ENCODE results near the gene SPG11.
"Not testable (repeated sequence)": the region's sequence is repeated elsewhere in the genome, so short reads cannot be mapped to it uniquely, and the experiment has no call there.

Gene SPG11

GRCh38 chr15:44663410-44664308 lies at the start of gene SPG11:
TSS of gene SPG11 (minus strand) at chr15:44663662. CDS start at chr15:44663647, 15 bp downstream.
- peak; percentile 97 for DNase-seq

DNA sequence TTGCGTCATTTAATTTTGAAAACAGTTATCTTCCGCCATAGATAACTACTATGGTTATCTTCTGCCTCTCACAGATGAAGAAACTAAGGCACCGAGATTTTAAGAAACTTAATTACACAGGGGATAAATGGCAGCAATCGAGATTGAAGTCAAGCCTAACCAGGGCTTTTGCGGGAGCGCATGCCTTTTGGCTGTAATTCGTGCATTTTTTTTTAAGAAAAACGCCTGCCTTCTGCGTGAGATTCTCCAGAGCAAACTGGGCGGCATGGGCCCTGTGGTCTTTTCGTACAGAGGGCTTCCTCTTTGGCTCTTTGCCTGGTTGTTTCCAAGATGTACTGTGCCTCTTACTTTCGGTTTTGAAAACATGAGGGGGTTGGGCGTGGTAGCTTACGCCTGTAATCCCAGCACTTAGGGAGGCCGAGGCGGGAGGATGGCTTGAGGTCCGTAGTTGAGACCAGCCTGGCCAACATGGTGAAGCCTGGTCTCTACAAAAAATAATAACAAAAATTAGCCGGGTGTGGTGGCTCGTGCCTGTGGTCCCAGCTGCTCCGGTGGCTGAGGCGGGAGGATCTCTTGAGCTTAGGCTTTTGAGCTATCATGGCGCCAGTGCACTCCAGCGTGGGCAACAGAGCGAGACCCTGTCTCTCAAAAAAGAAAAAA lies 49.0 kb upstream of the SPG11 start:
- DNase-seq: peak; percentile 87

DNA sequence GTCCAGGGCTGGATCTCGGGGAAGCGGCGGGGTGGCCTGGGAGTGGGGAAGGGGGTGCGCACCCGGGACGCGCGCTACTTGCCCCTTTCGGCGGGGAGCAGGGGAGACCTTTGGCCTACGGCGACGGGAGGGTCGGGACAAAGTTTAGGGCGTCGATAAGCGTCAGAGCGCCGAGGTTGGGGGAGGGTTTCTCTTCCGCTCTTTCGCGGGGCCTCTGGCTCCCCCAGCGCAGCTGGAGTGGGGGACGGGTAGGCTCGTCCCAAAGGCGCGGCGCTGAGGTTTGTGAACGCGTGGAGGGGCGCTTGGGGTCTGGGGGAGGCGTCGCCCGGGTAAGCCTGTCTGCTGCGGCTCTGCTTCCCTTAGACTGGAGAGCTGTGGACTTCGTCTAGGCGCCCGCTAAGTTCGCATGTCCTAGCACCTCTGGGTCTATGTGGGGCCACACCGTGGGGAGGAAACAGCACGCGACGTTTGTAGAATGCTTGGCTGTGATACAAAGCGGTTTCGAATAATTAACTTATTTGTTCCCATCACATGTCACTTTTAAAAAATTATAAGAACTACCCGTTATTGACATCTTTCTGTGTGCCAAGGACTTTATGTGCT lies 48.4 kb upstream of the SPG11 start:
- peak; percentile 90 for DNase-seq

- peak; percentile 100 for DNase-seq
Observed at GRCh38 chr15:44711096-44711742, 47.8 kb upstream of the SPG11 start, which contains the start of the genes B2M and PATL2. TSS of gene B2M (plus strand) at chr15:44711517. CDS start at chr15:44711547, 30 bp downstream. TSS of gene PATL2 (minus strand) at chr15:44711323. CDS start at chr15:44676490, 34,833 bp downstream.

- peak; percentile 77 for DNase-seq
Observed at GRCh38 chr15:44710236-44711095, 47.0 kb upstream of the SPG11 start.

DNA sequence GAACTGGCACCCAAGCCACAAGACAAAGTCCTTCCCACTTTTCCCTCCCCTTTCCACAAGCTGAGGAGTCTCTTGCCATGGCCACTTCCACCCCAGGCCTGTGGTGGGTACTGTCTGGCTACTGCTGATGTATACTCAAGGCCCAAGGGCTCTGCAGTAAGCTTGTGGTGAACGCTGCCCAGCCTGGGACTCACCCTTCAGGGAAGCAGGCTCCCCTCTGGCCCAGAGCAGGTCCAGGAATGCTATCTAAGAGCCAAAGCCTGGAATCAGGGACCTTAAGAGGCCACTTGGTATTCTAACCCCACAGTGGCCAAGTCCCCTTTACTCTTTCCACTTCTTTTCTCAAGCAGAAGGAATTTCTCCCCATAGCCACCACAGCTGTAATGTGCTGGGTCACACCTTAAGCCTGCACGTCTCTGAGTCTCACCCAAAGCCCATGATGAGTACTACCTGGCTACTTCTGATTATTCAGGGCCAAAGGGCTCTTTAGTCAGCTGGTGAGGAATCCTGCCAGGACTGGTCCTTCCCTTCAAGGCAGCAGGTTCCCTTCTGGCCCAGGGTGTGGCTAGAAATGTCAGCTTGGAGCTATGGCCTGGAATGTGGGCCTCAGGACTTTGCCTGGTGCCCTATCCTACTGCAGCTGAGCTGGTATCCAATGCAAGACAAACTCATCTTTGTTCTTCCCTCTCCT lies 43.6 kb upstream of the SPG11 start:
- DNase-seq: no peak

DNA sequence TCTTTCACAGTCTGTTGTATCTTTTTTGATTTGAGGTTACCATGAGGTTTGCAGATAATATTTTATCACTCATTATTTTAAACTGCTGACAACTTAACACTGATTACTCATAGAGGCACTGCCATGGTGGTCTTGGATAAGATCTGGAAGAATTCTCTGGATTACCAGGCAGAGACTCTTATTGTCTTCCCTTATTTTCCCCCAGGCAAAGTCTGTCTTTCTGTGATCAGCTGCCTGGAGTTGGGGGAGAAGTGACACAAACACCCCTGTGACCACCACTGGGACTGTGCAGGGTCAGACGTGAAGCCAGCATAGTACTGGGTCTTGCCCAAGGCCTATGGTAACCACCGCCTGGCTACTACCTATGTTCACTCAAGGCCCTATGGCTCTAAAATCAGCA lies 42.9 kb upstream of the SPG11 start:
- DNase-seq: no peak

- DNase-seq: no peak
Observed at GRCh38 chr15:44705986-44706385, 42.5 kb upstream of the SPG11 start.

DNA sequence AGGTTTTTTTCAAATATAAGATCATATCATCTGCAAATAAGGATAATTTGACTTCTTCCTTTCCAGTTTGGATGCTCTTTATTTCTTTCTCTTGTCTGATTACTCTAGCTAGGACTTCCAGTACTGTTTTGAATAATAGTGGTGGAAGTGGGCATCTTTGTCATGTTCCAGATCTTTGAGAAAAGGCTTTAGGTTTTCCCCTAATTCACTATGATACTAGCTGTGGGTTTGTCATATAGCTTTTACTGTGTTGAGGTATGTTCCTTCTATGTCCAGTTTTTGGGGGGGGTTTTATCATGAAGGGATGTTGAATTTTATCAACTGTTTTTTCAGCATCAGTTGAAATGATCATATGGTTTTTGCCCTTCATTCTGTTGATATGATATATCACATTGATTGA lies 37.2 kb upstream of the SPG11 start:
- DNase-seq: not testable (repeated sequence)

DNA sequence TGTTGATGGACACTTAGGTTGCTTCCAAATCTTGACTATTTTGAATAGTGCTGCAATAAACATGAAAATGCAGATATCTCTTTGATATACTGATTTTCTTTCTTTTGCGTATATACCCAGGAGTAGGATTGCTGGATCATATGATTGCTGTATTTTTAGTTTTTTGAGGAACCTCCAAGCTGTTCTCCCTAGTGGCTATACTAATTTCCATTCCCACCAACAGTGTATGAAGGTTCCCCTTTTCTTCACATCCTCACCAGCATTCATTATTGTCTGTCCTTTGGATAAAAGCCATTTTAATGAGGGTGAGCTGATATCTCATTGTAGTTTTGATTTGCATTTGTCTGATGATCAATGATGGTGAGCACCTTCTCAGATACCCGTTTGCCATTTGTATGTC lies 35.2 kb upstream of the SPG11 start:
- no peak for DNase-seq

DNA sequence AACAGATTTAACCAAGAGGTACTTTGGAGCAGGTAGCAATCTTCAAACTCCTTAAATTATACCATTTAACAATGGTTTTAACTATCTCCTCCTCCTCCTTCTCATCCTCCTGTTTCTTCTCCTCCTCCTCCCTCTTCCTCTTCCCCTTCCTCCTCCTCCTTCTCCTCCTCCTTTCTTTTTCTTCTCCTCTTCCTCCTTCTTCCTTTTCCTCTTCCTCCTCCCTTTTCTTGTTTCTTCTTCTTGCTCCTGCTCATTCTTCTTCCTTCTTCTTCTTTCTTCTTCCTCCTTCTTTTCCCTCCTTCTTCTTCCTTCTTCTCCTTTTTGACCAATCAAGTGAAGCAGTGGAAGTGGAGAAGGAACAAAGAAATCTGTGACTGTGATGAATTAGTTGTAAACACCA lies 33.6 kb upstream of the SPG11 start:
- no peak for DNase-seq

DNA sequence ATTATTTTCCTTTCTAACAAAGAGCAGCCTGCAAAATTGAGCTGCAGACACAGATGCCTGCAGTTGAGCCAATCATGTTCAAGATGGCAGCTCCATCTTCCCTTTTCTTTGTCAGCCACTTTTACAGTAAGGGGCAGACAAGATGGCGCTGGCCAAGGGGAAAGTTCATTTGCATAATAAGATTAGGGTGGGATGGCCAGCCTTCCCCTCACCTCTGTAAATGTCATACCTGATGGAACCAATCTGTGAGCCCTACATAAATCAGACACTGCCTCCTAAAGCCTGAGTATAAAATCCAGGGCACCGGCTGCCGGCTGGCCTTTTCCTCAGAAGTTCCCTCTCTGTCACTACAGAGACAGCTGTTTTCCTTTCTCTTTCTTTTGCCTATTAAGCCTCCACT lies 31.8 kb upstream of the SPG11 start:
- no peak for DNase-seq

- no peak for DNase-seq
Observed at GRCh38 chr15:44694416-44694815, 31.0 kb upstream of the SPG11 start.

DNA sequence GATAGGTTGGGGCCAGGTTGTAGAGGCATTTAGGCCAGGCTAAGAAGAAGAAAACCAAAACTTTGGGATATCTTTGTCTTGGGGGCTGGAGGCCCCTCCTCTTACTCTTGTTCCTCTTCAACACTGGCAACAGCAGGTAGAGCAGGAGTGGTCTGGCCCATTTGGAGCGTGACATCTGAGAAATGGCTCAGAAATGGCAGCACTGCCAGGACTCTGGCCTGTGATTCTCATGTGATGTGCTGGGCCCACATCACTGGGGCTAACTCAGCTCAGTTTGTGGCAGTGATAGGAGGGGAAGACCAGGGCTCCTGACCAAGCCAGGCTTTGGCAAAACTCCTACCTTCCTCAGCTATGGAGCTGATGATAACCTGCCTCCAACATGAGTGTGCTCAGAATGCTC lies 29.2 kb upstream of the SPG11 start:
- no peak for DNase-seq

DNA sequence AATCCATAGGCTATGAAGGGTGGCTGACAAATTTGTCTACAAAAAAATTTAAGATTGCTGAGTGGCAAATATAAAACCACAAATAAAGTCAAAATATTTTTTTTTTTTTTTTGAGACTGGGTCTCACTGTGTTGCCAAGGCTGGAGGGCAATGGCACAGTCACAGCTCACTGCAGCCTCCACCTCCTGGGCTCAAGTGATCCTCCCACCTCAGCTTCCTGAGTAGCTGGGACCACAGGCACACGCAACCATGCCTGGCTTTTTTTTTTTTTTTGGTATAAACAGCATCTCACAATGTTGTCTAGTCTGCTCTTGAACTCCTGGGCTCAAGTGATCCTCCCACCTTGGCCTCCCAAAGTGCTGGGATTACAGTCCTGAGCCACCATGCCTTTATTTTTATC lies 26.8 kb upstream of the SPG11 start:
- not testable (repeated sequence) for DNase-seq

DNA sequence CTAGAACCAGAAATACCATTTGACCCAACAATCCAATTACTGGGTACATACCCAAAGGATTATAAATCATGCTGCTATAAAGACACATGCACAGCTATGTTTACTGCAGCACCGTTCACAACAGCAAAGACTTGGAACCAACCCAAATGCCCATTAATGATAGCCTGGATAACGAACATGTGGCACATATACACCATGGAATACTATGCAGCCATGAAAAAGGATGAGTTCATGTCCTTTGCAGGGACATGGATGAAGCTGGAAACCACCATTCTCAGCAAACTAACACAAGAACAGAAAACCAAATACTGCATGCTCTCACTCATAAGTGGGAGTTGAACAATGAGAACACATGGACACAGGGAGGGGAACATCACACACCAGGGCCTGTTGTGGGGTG lies 25.9 kb upstream of the SPG11 start:
- not testable (repeated sequence) for DNase-seq

DNA sequence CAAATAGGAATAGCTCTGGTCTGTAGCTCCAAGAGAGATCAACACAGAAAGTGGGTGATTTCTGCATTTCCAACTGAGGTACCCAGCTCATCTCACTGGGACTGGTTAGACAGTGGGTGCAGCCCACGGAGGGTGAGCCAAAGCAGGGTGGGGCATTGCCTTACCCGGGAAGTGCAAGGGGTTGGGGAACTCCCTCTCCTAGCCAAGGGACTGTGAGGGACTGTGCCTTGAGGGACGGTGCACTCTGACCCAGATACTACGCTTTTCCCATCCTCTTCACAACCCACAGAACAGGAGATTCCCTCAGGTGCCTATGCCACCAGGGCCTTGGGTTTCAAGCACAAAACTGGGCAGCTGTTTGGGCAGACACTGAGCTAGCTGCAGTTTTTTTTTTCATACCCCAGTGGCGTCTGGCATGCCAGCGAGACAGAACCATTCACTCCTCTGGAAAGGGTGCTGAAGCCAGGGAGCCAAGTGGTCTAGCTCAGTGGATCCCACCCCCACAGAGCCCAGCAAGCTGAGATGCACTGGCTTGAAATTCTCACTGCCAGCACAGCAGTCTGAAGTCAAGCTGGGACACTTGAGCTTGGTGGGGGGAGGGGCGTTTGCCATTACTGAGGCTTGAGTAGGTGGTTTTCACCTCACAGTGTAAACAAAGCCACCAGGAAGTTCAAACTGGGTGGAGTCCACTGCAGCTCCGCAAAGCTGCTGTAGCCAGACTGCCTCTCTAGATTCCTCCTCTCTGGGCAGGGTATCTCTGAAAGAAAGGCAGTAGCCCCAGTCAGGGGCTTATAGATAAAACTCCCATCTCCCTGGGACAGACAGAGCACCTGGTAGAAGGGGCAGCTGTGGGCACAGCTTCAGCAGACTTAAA lies 19.6 kb upstream of the SPG11 start:
- DNase-seq: peak; percentile 83

GRCh38 chr15:44682211-44682610 lies 18.7 kb upstream of the SPG11 start:
- DNase-seq: no peak

DNA sequence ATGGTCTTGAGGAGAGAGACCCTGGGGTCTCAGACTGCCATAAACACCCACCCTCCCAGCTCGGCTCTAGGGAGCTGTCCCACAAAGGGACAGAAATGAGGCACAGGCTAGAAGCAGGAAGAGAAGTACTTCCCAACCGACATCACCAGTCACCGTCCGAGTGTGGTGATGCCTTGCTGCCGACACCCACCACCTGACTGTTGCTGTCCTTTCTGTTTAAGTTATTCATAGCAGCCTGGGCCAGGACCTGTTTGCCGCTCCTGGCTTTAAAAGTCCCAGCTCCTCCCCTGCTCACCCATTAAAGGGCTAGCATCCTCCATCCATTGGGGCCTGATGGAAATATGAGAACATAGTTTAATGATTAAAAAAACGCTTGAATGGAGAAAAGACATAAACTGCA lies 13.2 kb upstream of the SPG11 start:
- no peak for DNase-seq

DNA sequence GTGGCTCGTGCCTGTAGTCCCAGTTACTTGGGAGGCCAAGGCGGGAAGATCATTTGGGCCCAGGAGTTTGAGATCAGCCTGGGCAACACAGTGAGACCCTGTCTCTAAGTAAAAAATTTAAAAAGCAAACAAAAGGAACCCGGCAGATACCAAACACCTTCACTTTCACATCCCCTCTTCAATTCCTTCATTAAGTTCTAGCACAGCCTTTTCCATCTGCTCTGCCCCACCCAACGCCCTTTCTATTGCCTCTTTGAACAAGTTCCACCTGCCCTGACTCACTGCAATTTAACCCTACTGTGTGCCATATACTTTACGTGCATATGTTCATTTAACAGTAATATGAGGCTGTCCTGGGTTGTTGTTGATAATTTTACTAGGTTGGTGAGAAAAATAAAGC lies 12.4 kb upstream of the SPG11 start:
- DNase-seq: no peak

All from activated CD8-positive, alpha-beta memory T cell treated with anti-CD3 and anti-CD28 coated beads for 24 hours (primary cell).